HPDE6-E6E7 (cell line): ENCODE data around the gene CELF3.
A peak's percentile ranks its signal among the peaks of the same experiment; 100 is the strongest.

ENCODE experiments used
- DNase-seq: peaks from one replicate; pipeline ENCODE4 v3.0.0; 2011; ENCODE audit warnings: missing footprints; ENCODE audit errors: extremely low spot score

CELF3 gene

DNA sequence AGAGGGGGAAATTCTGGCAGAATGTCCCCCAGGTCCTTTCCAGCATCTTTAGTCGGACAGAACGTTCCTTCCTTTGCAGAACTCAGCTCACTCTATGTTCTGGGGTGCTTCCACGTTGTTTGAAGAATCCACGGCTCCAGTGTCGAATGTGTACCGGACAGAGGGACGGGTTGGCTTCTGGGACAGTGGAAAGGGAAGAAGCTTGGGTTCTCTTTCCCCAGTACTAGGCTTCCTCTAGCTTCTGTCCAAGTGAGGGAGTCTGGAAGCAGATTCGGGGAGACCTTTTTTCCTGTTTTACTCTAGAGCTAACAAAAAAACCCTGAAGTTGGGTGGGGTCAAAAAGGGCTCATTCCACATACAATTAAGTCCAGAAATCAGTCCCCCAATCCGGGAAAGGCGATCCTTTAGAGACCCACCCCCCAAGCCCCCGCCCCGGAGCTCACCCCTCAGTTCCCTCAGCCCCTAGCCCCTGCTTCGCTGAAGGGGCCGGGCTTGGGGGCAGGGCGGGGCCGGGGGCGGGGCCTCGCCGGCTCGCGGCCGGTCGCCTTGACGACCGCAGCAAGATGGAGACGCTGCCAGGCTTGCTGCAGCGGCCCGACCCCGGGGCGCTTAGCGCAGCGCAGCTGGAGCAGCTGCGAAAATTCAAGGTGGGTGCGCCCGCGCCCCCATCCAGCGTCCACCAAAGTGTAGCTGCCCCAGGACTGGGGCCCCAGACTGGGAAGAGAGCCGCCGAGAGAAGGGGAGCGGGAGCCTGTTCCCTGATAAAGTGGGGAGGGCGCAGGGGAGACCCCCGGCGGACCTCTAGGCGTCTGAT is 4.6 kb upstream of the CELF3 start, which contains the start of gene RIIAD1:
Gene RIIAD1, plus strand, starts transcription at position 549 of the 814 bp plus-strand sequence. Its CDS starts 15 bp downstream, at position 564.
- DNase-seq = peak; percentile 37

DNA sequence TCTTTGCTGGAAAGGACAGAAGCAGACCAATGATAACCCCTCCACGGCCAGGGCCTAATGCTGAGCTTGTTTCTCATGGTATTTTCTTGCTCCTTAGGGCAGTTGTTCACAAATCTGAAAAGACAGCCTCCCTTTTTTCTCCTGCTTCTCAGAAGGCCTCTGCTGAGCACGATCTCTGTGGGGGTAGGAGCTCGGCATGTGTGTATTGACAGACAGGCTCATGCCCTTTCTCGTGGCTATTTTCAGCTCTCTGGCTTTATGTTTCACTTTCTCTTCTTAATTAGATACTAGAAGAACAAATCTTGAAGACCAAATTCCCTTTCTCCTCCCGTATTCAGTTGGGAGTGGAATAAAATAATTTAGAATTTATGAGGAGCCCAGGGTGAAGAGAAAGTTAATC is 4.0 kb upstream of the CELF3 start:
- DNase-seq = no peak

- no peak for DNase-seq
Observed at GRCh38 chr1:151720125-151720524, 3.5 kb upstream of the CELF3 start.

DNA sequence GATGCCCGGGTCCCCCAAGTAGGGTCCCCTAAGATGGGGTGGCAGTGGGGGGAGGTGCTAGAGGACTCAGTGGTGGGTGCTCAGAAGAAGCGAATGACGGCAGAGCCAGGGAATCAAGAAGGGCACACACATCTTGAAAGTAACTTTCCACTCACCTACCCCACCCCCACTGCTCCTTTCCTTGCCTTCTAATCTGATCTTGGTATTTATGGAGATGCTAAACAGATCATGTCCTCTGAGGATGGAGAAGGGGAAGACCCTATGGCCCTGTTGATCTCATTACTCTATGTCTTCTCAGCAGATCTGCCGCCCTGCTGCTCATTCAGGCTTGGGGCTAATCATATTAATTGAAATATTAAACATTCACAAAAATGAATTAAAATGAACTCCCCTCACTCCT is 2.1 kb upstream of the CELF3 start:
- no peak for DNase-seq

DNA sequence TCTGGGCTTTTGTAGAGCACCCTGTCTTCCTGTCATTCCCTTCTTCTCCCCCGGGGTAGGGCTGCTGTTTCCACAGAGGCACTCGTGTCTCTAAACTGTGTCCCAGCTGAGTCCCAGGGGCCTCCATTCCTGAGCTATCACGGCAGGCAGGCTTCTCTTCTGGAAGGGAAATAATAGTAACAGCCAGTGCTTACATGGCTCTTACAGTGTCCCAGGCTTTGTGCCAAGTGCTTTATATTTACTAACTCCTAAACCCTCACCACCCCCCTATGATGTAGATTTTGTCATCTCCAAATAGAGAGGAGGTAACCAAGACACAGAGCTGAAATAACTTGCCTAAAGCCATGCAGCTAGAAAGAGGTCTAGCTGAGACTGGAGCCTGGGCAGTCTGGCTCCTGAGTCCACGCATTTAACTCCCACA is 1.4 kb upstream of the CELF3 start:
- DNase-seq = no peak

GRCh38 chr1:151716405-151716762 is 219 bp downstream of the CELF3 start:
- DNase-seq = no peak

GRCh38 chr1:151715726-151716404 is 738 bp downstream of the CELF3 start:
- no peak for DNase-seq

DNA sequence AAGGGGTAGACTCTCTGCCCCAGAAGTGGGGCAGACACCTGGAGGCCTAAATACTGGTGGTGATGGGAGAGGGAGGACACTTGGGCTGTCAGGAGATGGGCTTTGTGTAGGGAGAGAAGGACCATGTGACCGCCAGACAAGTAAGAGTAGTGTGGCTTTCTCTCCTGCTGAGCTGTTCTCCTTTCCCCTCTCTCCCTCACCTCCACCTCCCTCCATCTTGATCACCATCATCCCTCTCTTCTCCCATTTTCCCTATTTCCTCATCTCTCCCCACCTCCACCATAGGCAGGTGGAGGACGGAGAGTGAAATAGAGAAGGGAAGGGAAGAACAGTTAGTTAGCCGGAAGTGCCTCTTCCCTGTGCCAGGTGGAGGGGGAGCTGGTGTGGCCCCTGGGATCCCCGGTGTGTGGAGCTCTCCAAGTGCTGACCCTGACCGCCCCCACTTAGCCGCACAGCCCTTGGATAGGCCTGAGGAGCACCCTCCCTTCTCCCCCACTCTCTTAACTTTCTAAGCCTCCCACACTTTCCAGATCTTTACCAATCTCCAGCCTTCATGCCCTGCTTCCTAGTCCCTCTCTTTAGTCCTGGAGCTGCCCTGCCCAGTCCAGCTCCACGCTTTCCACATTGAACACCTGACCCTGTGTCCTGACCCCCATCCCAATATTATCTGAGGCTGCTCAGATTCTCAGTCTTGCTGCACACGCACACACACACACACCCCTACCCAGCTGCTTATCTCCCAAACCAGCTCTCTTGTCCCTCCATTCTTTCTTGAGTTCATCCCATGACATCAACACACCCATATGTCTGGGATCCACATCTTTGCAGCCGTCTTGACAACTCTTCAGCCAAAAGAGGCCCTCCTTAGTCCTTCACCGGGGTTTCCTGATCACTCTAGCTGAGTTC is 1.5 kb downstream of the CELF3 start:
- no peak for DNase-seq

GRCh38 chr1:151713874-151714273 is 2.7 kb downstream of the CELF3 start:
- DNase-seq = peak; percentile 49

GRCh38 chr1:151713044-151713443 is 3.6 kb downstream of the CELF3 start:
- DNase-seq = no peak

DNA sequence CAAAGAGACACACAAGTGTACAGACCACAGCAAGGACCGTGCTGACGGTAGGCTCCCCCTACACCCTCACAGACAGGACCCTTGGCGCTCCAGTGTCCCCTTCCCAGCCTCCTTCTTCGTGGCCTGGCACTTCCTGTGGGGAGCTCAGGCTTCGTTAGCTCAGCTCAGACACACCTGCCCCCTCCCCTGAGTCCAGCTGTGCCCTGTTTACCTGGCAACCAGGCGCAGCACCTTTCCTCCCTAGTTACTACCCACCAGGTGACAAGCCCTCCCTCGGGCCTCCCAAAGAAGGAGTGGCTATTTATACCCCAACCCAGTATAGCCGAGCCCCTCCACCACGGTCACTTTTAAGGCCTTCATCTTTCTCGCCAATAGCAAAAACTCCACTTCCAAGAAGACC is 4.7 kb downstream of the CELF3 start:
- DNase-seq = no peak

GRCh38 chr1:151711044-151711800 is 5.4 kb downstream of the CELF3 start:
- DNase-seq = no peak

GRCh38 chr1:151710187-151710840 is 6.3 kb downstream of the CELF3 start:
- no peak for DNase-seq

GRCh38 chr1:151708891-151709290 is 7.7 kb downstream of the CELF3 start:
- no peak for DNase-seq

DNA sequence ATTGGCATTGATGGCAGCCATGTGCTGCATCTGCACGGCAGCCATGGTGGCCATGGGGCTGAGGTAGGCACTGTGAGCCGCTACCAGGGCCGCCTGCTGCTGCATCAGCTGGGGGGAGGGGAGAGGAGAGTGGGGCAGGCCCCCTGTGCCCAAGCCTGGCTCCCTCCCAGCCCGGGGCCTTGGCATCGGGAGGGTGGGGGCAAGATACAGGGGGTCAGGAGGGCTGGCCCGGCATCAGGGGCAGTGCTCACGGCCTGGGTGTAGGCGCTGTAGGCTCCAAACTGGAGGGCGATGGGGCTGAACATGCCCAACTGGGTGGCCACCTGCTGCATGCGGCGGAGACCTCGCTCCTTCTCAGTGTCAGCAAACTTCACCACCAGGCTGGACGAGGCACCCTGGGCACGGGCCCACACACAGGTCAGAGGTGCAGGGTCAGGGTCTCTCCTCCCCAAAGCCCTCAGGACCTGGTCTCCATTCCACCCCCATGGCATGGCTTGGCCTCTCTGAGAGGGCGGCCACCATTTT is 9.0 kb downstream of the CELF3 start:
- DNase-seq = no peak

DNA sequence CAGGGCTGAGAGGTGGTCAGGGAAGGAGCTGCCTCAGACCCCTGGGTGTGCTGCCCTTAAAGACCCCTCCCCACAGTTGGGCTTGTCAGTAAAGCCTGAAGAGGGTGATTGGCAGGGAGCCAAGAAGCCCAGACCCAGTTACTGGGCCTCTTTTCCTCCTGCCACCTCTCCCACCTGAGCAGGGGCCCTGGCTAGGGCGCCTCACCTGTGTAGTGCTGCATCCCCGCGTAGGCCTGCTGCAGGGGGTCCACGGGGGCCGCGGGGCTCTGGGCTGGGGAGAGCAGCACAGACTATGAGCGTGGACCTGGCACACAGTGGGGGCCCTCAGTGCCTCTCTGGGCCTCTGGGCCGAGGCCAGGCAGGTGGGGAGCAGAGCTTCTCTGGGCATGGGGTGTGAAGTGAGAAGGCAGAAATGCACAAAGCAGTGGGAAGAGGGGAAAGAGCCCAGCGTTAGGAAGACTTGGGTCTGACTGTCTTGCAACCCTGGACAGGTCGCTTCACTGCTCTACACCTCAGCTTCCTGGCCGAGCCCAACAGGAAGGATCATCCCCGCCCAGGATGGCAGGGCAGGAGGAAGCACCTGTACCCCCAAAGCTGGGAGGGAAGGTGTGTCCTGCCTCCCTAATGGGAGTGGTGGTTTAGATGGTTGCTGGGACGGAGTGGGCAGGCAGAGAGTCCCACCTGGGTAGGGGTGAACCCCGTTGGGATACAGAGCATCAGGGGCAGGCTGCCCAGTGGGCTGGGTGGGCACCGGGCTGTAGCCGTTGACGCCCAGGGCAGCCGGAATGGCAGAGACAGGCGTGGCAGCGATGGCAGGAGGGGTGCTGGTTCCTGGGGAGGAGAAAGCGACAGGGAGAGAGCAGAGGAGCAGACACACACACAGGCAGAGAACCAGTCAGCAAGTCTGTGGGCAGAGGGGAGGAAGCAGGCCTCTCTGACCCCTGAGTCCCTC is 9.9 kb downstream of the CELF3 start:
- no peak for DNase-seq

- no peak for DNase-seq
Observed at GRCh38 chr1:151705753-151706463, 10.7 kb downstream of the CELF3 start.

DNA sequence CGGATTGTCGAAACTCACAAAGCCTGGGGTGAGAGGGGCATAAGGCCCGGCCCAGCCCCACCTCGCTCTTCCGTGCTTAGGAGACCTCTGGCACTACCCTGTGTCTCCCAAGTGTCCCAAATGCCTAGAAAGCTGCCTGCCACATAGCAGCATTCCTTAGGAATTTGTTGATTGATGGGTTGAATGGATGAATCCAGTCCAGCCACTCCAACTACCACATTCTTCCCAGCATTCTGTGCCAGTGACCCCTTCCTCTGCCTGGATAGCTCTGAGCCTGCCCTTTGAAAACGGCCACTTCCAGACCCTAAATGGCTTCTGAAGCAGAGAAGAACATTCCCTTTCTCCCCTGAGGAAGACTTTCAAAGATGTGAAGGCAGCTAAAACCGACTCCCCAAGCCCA is 11.5 kb downstream of the CELF3 start:
- DNase-seq = no peak

DNA sequence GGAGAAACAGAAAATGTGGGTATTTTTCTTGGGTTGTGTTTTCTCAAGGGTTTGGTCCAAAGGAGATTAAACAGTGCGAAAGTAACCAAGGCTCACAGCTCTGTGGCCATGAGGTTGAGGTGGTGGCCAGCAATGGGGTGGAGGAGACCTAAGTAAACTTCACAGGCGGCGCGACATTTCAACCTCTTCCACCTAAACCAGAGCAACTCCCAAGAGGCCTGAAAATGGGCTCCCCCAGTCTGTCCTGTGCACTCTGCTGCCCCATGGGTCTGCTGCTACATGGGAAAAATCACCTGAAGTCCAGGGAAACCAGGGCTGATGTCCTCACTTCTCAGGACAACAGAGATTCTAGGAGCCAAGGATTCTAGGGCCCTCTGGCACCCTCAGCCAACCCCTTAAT is 12.4 kb downstream of the CELF3 start:
- DNase-seq = no peak
